ENCODE data around the gene PTTG1IP. TPM values are rescaled to one million over a fixed set of nuclear protein-coding genes. Genes with fewer than 3 reads are reported as not detected.

Gene PTTG1IP
- total and polyA plus RNA-seq, 2 of the 13 experiments (the other 11 are each of a cell fraction or from before 2014, with no cell fraction given) = 161 to 700 TPM

- TF ChIP-seq ZBTB40 (IDR thresholded peaks at IDR 0.05) (0 out of 2 replicates have a peak, but pooled peaks have one; percentile 1), ZBTB40 (CRISPR knock-in tag; IDR thresholded peaks at IDR 0.05) (no peak)
These were observed 30.8 kb upstream of the PTTG1IP start (continued) for GRCh38 chr21:44904141-44904923.

- in situ Hi-C loops (cut with HindIII; ENCODE audit: extremely low pct_ligation_motif_present, low pct_unique_long_range_greater_than_20kb) (no loop called here), intact Hi-C loops (cut with micrococcal nuclease; ENCODE audit: unreplicated experiment) (no loop called here)
- Histone ChIP-seq H3K79me2 (ENCODE audit: insufficient read depth, low read length) (no peaks in the 10 kb centered on the region), H3K9ac (ENCODE audit: insufficient read depth, low read depth, low read length) (no peak overlapping the region), H3K9me3 (ENCODE audit: low read length) (no peaks in the 10 kb centered on the region), H2AFZ (ENCODE audit: low read length) (no peak overlapping the region), H4K20me1 (ENCODE audit: insufficient read depth, low read length) (no peaks in the 10 kb centered on the region), H3K4me3 (replicated peaks in 1 of 3; ENCODE audit: insufficient read depth in 1 of 3, low read depth in 2 of 3, low read length in 3 of 3) (no peak overlapping the region), H3K4me2 (ENCODE audit: low read depth, low read length) (no peak overlapping the region), H3K27ac (ENCODE audit: extremely low read length, insufficient read depth, low read length) (no peak overlapping the region), H3K4me1 (ENCODE audit: insufficient read depth, low read length) (peaks cover 44% of the 10 kb centered on the region), H3K36me3 (replicated peaks in 1 of 2; ENCODE audit: control insufficient read depth in 1 of 2, insufficient read depth in 2 of 2, low read length in 2 of 2) (peaks cover 0 to 10% of the 10 kb centered on the region in 2 experiments; a peak in 3 of 5 replicates), H3K27me3 (ENCODE audit: control insufficient read depth in 1 of 2, insufficient read depth in 2 of 2, low read length in 2 of 2) (no peaks in the 10 kb centered on the region)
- DNase-seq (ENCODE audit: low spot score) = no peak
- ChIA-PET POLR2A (no interaction called here), CTCF (ENCODE audit: low intra/inter-chr PET ratio, low total read pairs) (no interaction called here)
- ATAC-seq = no peak
- WGBS (ENCODE audit: low lambda C conversion rate) = 89% methylated on average over 14 of the region's 22 CpGs
- FAIRE-seq = no peak
- BruUV-seq (replicated peaks) = no TSS peak
- TF ChIP-seq HMGA1 (CRISPR knock-in tag; conservative IDR thresholded peaks at IDR 0.05) = no peak
- no peak for TF ChIP-seq ZNF205 (CRISPR knock-in tag; IDR thresholded peaks at IDR 0.05)
- TF ChIP-seq MYNN (CRISPR knock-in tag; IDR thresholded peaks at IDR 0.05; ENCODE audit: low read depth) = no peak
- TF ChIP-seq MXD1 (CRISPR knock-in tag; IDR thresholded peaks at IDR 0.05) = no peak
- TF ChIP-seq ZNF609 (CRISPR knock-in tag; IDR thresholded peaks at IDR 0.05; ENCODE audit: borderline replicate concordance) = no peak
These were observed 30.2 kb upstream of the PTTG1IP start for GRCh38 chr21:44903689-44904088.

Measured in HepG2 (cell line).